Stomach (tissue), 4 donors: Measurements from ENCODE around the gene PLEKHS1.
"Not testable (repeated sequence)": the region's sequence is repeated elsewhere in the genome, so short reads cannot be mapped to it uniquely, and the experiment has no call there.

Source experiments
- CTCF ChIP-seq, 7 experiments: fragments of 450-650 bp in 4 of 7; fragments of 200-600 bp in 3 of 7; sonication (generic) in 3 of 7; IDR thresholded peaks; one replicate each; pipeline ENCODE4 v1.5.1; 2016 to 2019; ENCODE audit warnings: antibody characterized with exemption in 7 of 7, control low read depth in 2 of 7, mild to moderate bottlenecking in 1 of 7
- POLR2A ChIP-seq, 4 donors: fragments of 450-650 bp; IDR thresholded peaks; one replicate each; pipeline ENCODE4 v1.6.1; 2016; ENCODE audit warnings: antibody characterized with exemption in 4 of 4, control low read depth in 2 of 4, mild to moderate bottlenecking in 1 of 4, moderate library complexity in 1 of 4
- POLR2AphosphoS5 ChIP-seq, 3 donors: sonication (generic); formaldehyde crosslinking; IDR thresholded peaks; one replicate each; pipeline ENCODE4 v1.6.1; 2016; ENCODE audit warnings: antibody characterized with exemption in 3 of 3

GRCh38 chr10:113814700-113815099, 63.2 kb downstream of the PLEKHS1 start:
- TF ChIP-seq POLR2AphosphoS5, CTCF, POLR2A (IDR thresholded peaks at IDR 0.05): not testable (repeated sequence)
